ENCODE data around the gene BRPF1. TPM values are rescaled to one million over a fixed set of nuclear protein-coding genes. Genes with fewer than 3 reads are reported as not detected.

The BRPF1 gene
- polyA plus RNA-seq, 1 of the 3 experiments (the other 2 are of a cell fraction), result 13.0 TPM

- TF ChIP-seq ELF1 (IDR thresholded peaks at IDR 0.05), result no peak
- no peak for TF ChIP-seq RXRA (IDR thresholded peaks at IDR 0.05; ENCODE audit: borderline replicate concordance, low read depth)
- TF ChIP-seq TCF12 (IDR thresholded peaks at IDR 0.05), result no peak
- TF ChIP-seq SMC3 (IDR thresholded peaks at IDR 0.05; ENCODE audit: low read depth, low read length), result no peak
- TF ChIP-seq CHD2 (IDR thresholded peaks at IDR 0.05; ENCODE audit: low read length, partially characterized antibody), result no peak
- no peak for TF ChIP-seq FOXJ3 (CRISPR knock-in tag; IDR thresholded peaks at IDR 0.05)
- TF ChIP-seq GABPA (IDR thresholded peaks at IDR 0.05; ENCODE audit: low read depth), result no peak
- no peak for TF ChIP-seq RCOR1 (IDR thresholded peaks at IDR 0.05; ENCODE audit: low read length)
- no peak for TF ChIP-seq POLR2AphosphoS5 (IDR thresholded peaks at IDR 0.05; ENCODE audit: low read depth, low read length)
- TF ChIP-seq SIN3A (IDR thresholded peaks at IDR 0.05; ENCODE audit: borderline replicate concordance, low read depth, low read length), result no peak
- TF ChIP-seq FOSL2 (IDR thresholded peaks at IDR 0.05; ENCODE audit: borderline replicate concordance, low read depth), result no peak
- TF ChIP-seq FOXM1 (IDR thresholded peaks at IDR 0.05; ENCODE audit: low read depth), result no peak
- no peak for TF ChIP-seq NFIC (IDR thresholded peaks at IDR 0.05; ENCODE audit: borderline replicate concordance)
- TF ChIP-seq YY1 (IDR thresholded peaks at IDR 0.05; ENCODE audit: low read depth), result no peak
- H2AFZ ChIP-seq (ENCODE audit: low read depth), result no peak overlapping the region
- no peaks in the 10 kb centered on the region for H3K4me1 ChIP-seq (ENCODE audit: control insufficient read depth in 1 of 2, insufficient read depth in 2 of 2, low read depth in 1 of 2, low read length in 1 of 2)
- H3K9me2 ChIP-seq, result no peaks in the 10 kb centered on the region
- ChIA-PET CTCF (no interaction called here), POLR2A (interaction anchor here (3.3 kb wide), 1 partner anchor 10 kb away, joined by 16 read pairs; the partner anchor contains the start of gene OGG1)
- no peak overlapping the region for H3K4me2 ChIP-seq
- H3K9ac ChIP-seq, result no peak overlapping the region
- no peak overlapping the region for H3K4me3 ChIP-seq (ENCODE audit: low read depth in 2 of 2, low read length in 1 of 2)
- H4K20me1 ChIP-seq (ENCODE audit: insufficient read depth), result 0 out of 2 replicates have a peak, but pooled peaks cover 4% of the 10 kb centered on the region
- peaks cover 54 to 90% of the 10 kb centered on the region in 2 experiments for H3K36me3 ChIP-seq (replicated peaks in 1 of 2; ENCODE audit: control insufficient read depth in 1 of 2, insufficient read depth in 2 of 2, low read length in 1 of 2)
- DNase-seq, result no peak
- peaks cover 52% of the 10 kb centered on the region for H3K79me2 ChIP-seq (ENCODE audit: insufficient read depth)
- no peaks in the 10 kb centered on the region for H3K9me3 ChIP-seq
- peaks cover 7% of the 10 kb centered on the region for H3F3A ChIP-seq (replicated peaks; ENCODE audit: insufficient read depth)
- H3K27ac ChIP-seq (ENCODE audit: low read depth in 2 of 2, low read length in 1 of 2), result no peak overlapping the region
- H3K27me3 ChIP-seq (ENCODE audit: insufficient read depth), result no peaks in the 10 kb centered on the region
- WGBS (ENCODE audit: low lambda C conversion rate), result 100% methylated on average over 4 of the region's 15 CpGs
These were observed 7.6 kb downstream of the BRPF1 start for GRCh38 chr3:9739181-9739580.

- TF ChIP-seq NFIC (IDR thresholded peaks at IDR 0.05; ENCODE audit: borderline replicate concordance) (no peak), TEAD4 (IDR thresholded peaks at IDR 0.05; ENCODE audit: borderline replicate concordance, insufficient read depth) (no peak), FOXM1 (IDR thresholded peaks at IDR 0.05; ENCODE audit: low read depth) (no peak), GATA2 (CRISPR knock-in tag; IDR thresholded peaks at IDR 0.05) (no peak), RAD21 (IDR thresholded peaks at IDR 0.05; ENCODE audit: low read length) (no peak), CHD2 (IDR thresholded peaks at IDR 0.05; ENCODE audit: low read length, partially characterized antibody) (no peak), RCOR1 (IDR thresholded peaks at IDR 0.05; ENCODE audit: low read length) (no peak), FOXJ3 (CRISPR knock-in tag; IDR thresholded peaks at IDR 0.05) (no peak), MEF2A (IDR thresholded peaks at IDR 0.05; ENCODE audit: borderline replicate concordance, low read depth) (no peak), PBX3 (IDR thresholded peaks at IDR 0.05) (no peak), CTCF (IDR thresholded peaks at IDR 0.05) (no peak), JUND (IDR thresholded peaks at IDR 0.05) (no peak)
- Histone ChIP-seq H3K27me3 (ENCODE audit: insufficient read depth) (no peaks in the 10 kb centered on the region), H3K4me2 (no peak overlapping the region), H4K20me1 (ENCODE audit: insufficient read depth) (no peaks in the 10 kb centered on the region), H2AFZ (ENCODE audit: low read depth) (no peak overlapping the region), H3K36me3 (replicated peaks in 1 of 2; ENCODE audit: control insufficient read depth in 1 of 2, insufficient read depth in 2 of 2, low read length in 1 of 2) (peaks cover 51 to 94% of the 10 kb centered on the region in 2 experiments), H3K27ac (ENCODE audit: low read depth in 2 of 2, low read length in 1 of 2) (no peak overlapping the region), H3K4me1 (ENCODE audit: control insufficient read depth in 1 of 2, insufficient read depth in 2 of 2, low read depth in 1 of 2, low read length in 1 of 2) (peaks cover 0 to 19% of the 10 kb centered on the region in 2 experiments; a peak in 3 of 4 replicates), H3K9ac (no peak overlapping the region), H3K4me3 (ENCODE audit: low read depth in 2 of 2, low read length in 1 of 2) (no peak overlapping the region), H3F3A (replicated peaks; ENCODE audit: insufficient read depth) (peaks cover 25% of the 10 kb centered on the region), H3K9me2 (no peaks in the 10 kb centered on the region), H3K79me2 (ENCODE audit: insufficient read depth) (peaks cover 18% of the 10 kb centered on the region), H3K9me3 (no peaks in the 10 kb centered on the region)
- ChIA-PET CTCF (no interaction called here), POLR2A (no interaction called here)
- 91% methylated on average over 1 of the region's 1 CpG for WGBS (ENCODE audit: low lambda C conversion rate)
- no peak for DNase-seq
These were observed 11.0 kb downstream of the BRPF1 start for GRCh38 chr3:9742560-9742959.
